SK-N-SH (cell line): ENCODE results near the gene POLD2. TPM values are rescaled to one million over a fixed set of nuclear protein-coding genes. Genes with fewer than 3 reads are reported as not detected.

Source experiments
- CTCF ChIA-PET: fragments of 300-600, 350-600 bp; formaldehyde crosslinking; extraction: SDS; loops from one replicate; lab custom pipeline; 2021; lab: Yijun Ruan, JAX
- POLR2A ChIA-PET: fragments of 350-600 bp; sonication (Branson Sonifier 250); formaldehyde crosslinking; extraction: SDS; loops from one replicate; lab custom pipeline; 2020; ENCODE audit warnings: antibody characterized with exemption, inconsistent platforms; lab: Yijun Ruan, JAX
- DNase-seq: peaks from one replicate; pipeline ENCODE4 v3.0.0; 2012
- H2AFZ ChIP-seq: fragments of 200-600 bp; sonication (generic); 2 replicates; pipeline ENCODE4 v1.8.1; 2016; ENCODE audit warnings: antibody characterized with exemption, mild to moderate bottlenecking, low read depth
- H3F3A ChIP-seq: fragments of 200-600 bp; sonication (generic); replicated peaks from 2 replicates; pipeline ENCODE3; 2016; ENCODE audit warnings: antibody characterized with exemption, mild to moderate bottlenecking; ENCODE audit not compliant: insufficient read depth
- H3K27ac ChIP-seq, 2 experiments: fragments of 200-500 bp in 1 of 2; fragments of 200-600 bp in 1 of 2; sonication (Bioruptor generic) in 1 of 2; sonication (generic), shearing (Covaris generic) in 1 of 2; 2 replicates each; pipeline versions ENCODE4 v1.5.1 to v1.6.1; 2014 to 2016; ENCODE audit warnings: low read depth in 2 of 2, inconsistent platforms in 1 of 2, low read length in 1 of 2, mild to moderate bottlenecking in 1 of 2, mixed read lengths in 1 of 2
- H3K27me3 ChIP-seq: fragments of 200-600 bp; sonication (generic), shearing (Covaris generic); 2 replicates; pipeline ENCODE4 v1.6.1; 2016; ENCODE audit warnings: mixed run types; ENCODE audit not compliant: insufficient read depth
- H3K36me3 ChIP-seq, 2 experiments: fragments of 200-500 bp in 1 of 2; fragments of 200-600 bp in 1 of 2; sonication (Bioruptor generic) in 1 of 2; sonication (generic) in 1 of 2; replicated peaks in 1 of 2; 2 replicates each; pipeline versions ENCODE3 to v1.5.1; 2014 to 2016; ENCODE audit warnings: low read length in 1 of 2, mild to moderate bottlenecking in 1 of 2; ENCODE audit not compliant: insufficient read depth in 2 of 2, control insufficient read depth in 1 of 2
- H3K4me1 ChIP-seq, 2 experiments: fragments of 200-500 bp in 1 of 2; fragments of 200-600 bp in 1 of 2; sonication (Bioruptor generic) in 1 of 2; sonication (generic), shearing (Covaris generic) in 1 of 2; 2 replicates each; pipeline versions ENCODE4 v1.5.1 to v1.6.1; 2014 to 2016; ENCODE audit warnings: low read depth in 1 of 2, low read length in 1 of 2, mixed run types in 1 of 2; ENCODE audit not compliant: insufficient read depth in 2 of 2, control insufficient read depth in 1 of 2
- H3K4me2 ChIP-seq: fragments of 200-600 bp; sonication (generic), shearing (Covaris generic); 2 replicates; pipeline ENCODE4 v1.6.1; 2017; ENCODE audit warnings: mixed run types
- H3K4me3 ChIP-seq, 2 experiments: fragments of 200-500 bp in 1 of 2; fragments of 200-600 bp in 1 of 2; sonication (Bioruptor generic) in 1 of 2; sonication (generic), shearing (Covaris generic) in 1 of 2; 2 replicates each; pipeline versions ENCODE4 v1.5.1 to v1.8.1; 2014 to 2016; ENCODE audit warnings: low read depth in 2 of 2, inconsistent platforms in 1 of 2, low read length in 1 of 2, mild to moderate bottlenecking in 1 of 2, mixed read lengths in 1 of 2, moderate library complexity in 1 of 2
- H3K79me2 ChIP-seq: fragments of 200-600 bp; sonication (generic); 2 replicates; pipeline ENCODE4 v1.8.1; 2017; ENCODE audit warnings: mild to moderate bottlenecking; ENCODE audit not compliant: insufficient read depth
- H3K9ac ChIP-seq: fragments of 200-600 bp; sonication (generic); 2 replicates; pipeline ENCODE4 v1.6.1; 2017; ENCODE audit warnings: mixed run types
- H3K9me2 ChIP-seq: fragments of 200-600 bp; sonication (generic); 2 replicates; pipeline ENCODE4 v1.6.1; 2017; ENCODE audit warnings: mixed run types
- H3K9me3 ChIP-seq: fragments of 200-600 bp; sonication (generic); 2 replicates; pipeline ENCODE4 v1.6.1; 2017; ENCODE audit warnings: mixed run types, mild to moderate bottlenecking, moderate library complexity
- H4K20me1 ChIP-seq: fragments of 200-600 bp; sonication (generic); 2 replicates; pipeline ENCODE4 v1.6.1; 2017; ENCODE audit warnings: mild to moderate bottlenecking, mixed run types; ENCODE audit not compliant: insufficient read depth
- CHD2 ChIP-seq: fragments of 150-350 bp; IDR thresholded peaks from 2 replicates; pipeline ENCODE4 v1.6.1; 2018; ENCODE audit warnings: low read length; ENCODE audit not compliant: partially characterized antibody
- FOSL2 ChIP-seq: IDR thresholded peaks from 2 replicates; pipeline ENCODE4 v1.4.0; 2012; ENCODE audit warnings: low read depth, mild to moderate bottlenecking, moderate library complexity, borderline replicate concordance
- FOXJ3 ChIP-seq: sonication (generic); formaldehyde crosslinking; IDR thresholded peaks from 2 replicates; pipeline ENCODE4 v1.5.1; 2020; ENCODE audit warnings: mild to moderate bottlenecking, missing genetic modification reagents
- FOXM1 ChIP-seq: IDR thresholded peaks from 2 replicates; pipeline ENCODE4 v1.4.0; 2012; ENCODE audit warnings: low read depth, mild to moderate bottlenecking
- GATA2 ChIP-seq: sonication (generic); formaldehyde crosslinking; IDR thresholded peaks from 2 replicates; pipeline ENCODE4 v1.5.0; 2020; ENCODE audit warnings: mild to moderate bottlenecking, missing genetic modification reagents
- MAX ChIP-seq: IDR thresholded peaks from 2 replicates; pipeline ENCODE4 v1.4.0; 2012; ENCODE audit warnings: low read depth
- MXI1 ChIP-seq: IDR thresholded peaks from 2 replicates; pipeline ENCODE4 v1.6.1; 2012; ENCODE audit warnings: mild to moderate bottlenecking, low read depth, low read length, improper control_type of control experiment
- NRF1 ChIP-seq: IDR thresholded peaks from 2 replicates; pipeline ENCODE4 v1.6.1; 2012; ENCODE audit warnings: low read depth, mild to moderate bottlenecking, low read length
- POLR2AphosphoS5 ChIP-seq: IDR thresholded peaks from 2 replicates; pipeline ENCODE4 v1.6.1; 2012; ENCODE audit warnings: low read depth, low read length
- TAF1 ChIP-seq: IDR thresholded peaks from 2 replicates; pipeline ENCODE4 v1.6.1; 2012; ENCODE audit warnings: low read depth, mild to moderate bottlenecking, low read length, moderate library complexity, borderline replicate concordance
- TEAD4 ChIP-seq: IDR thresholded peaks from 2 replicates; pipeline ENCODE4 v1.4.0; 2012; ENCODE audit warnings: mild to moderate bottlenecking, borderline replicate concordance; ENCODE audit not compliant: insufficient read depth
- WGBS: methylation state at CpG from one replicate; pipeline ENCODE4 v1.1.6; 2017; ENCODE audit warnings: low lambda C conversion rate; 5-methylcytosine and 5-hydroxymethylcytosine counted together
- polyA plus RNA-seq, 3 experiments: library from polyadenylated mRNA; depleted of rRNA; stranded (reverse); fragments of >200 nt; gene quantifications; 2 replicates each; pipeline ENCODE4 v1.2.3, GENCODE V29; 2012
- TF ChIP-seq, protein P1 (sequence below): IDR thresholded peaks from 2 replicates; pipeline ENCODE4; 2012

POLD2 gene
- polyA plus RNA-seq, 1 of the 3 experiments (the other 2 are of a cell fraction), result 194 TPM

- Histone ChIP-seq H2AFZ (no peak overlapping the region), H4K20me1 (no peaks in the 10 kb centered on the region), H3F3A (peaks cover 28% of the 10 kb centered on the region), H3K4me3 (peak overlapping the region; percentile 51 to 66), H3K79me2 (peaks cover 41% of the 10 kb centered on the region)
- no peak for TF ChIP-seq FOXJ3 (CRISPR knock-in tag)
- no peak for TF ChIP-seq TEAD4
- TF ChIP-seq GATA2 (CRISPR knock-in tag), result no peak
- TF ChIP-seq MXI1, result no peak
- TF ChIP-seq POLR2AphosphoS5, result no peak
- no peak for TF ChIP-seq CHD2
- no peak for TF ChIP-seq TAF1
- TF ChIP-seq, all 33 proteins: peak for 0
- POLR2A ChIA-PET, result interaction anchor here (1.2 to 2.2 kb wide), 4 partner anchors 10 to 40 kb away, joined by 4 to 9 read pairs (median 4); partner anchors contain the start of genes PGAM2 and POLD2
- Histone ChIP-seq H3K9me2 (no peaks in the 10 kb centered on the region), H3K27me3 (no peaks in the 10 kb centered on the region), H3K4me1 (peaks cover 29 to 31% of the 10 kb centered on the region in 2 experiments; a peak in 2 of 4 replicates), H3K36me3 (peaks cover 15 to 44% of the 10 kb centered on the region in 2 experiments), H3K9me3 (no peaks in the 10 kb centered on the region), H3K4me2 (peak overlapping the region; percentile 76), H3K9ac (peak overlapping the region; percentile 80), H3K27ac (peak overlapping the region; percentile 1 to 67; a peak in 3 of 4 replicates)
- WGBS, result 86% methylated on average over 2 of the region's 2 CpGs
- CTCF ChIA-PET, result interaction anchor here (0.6 to 2.8 kb wide), 5 partner anchors 9 to 56 kb away, joined by 3 to 12 read pairs (median 5); partner anchors contain the start of gene POLD2
- peak; percentile 37 for DNase-seq
These were observed 17.5 kb downstream of the POLD2 start for GRCh38 chr7:44105832-44106231.

- DNase-seq, result peak; percentile 80
- CTCF ChIA-PET, result interaction anchor here (0.7 to 2.8 kb wide), 7 partner anchors 10 to 91 kb away, joined by 3 to 12 read pairs (median 3); partner anchors contain the start of gene POLD2
- peaks cover 36% of the 10 kb centered on the region for H3F3A ChIP-seq
- H3K9me2 ChIP-seq, result no peaks in the 10 kb centered on the region
- peaks cover 41% of the 10 kb centered on the region for H3K79me2 ChIP-seq
- peaks cover 29 to 36% of the 10 kb centered on the region in 2 experiments; a peak in 2 of 4 replicates for H3K4me1 ChIP-seq
- H3K27ac ChIP-seq, result peak overlapping the region; percentile 43 to 67
- H3K36me3 ChIP-seq, result peaks cover 8 to 38% of the 10 kb centered on the region in 2 experiments
- POLR2A ChIA-PET, result interaction anchor here (1.2 to 2.2 kb wide), 4 partner anchors 11 to 39 kb away, joined by 4 to 9 read pairs (median 4); partner anchors contain the start of genes PGAM2 and POLD2
- no peaks in the 10 kb centered on the region for H4K20me1 ChIP-seq
- TF ChIP-seq MAX (peak; percentile 37; the same call in 1 of the 2 replicates), FOSL2 (peak; percentile 18; the same call in 1 of the 2 replicates), FOXM1 (no peak), NRF1 (no peak)
- TF ChIP-seq, protein P1, sequence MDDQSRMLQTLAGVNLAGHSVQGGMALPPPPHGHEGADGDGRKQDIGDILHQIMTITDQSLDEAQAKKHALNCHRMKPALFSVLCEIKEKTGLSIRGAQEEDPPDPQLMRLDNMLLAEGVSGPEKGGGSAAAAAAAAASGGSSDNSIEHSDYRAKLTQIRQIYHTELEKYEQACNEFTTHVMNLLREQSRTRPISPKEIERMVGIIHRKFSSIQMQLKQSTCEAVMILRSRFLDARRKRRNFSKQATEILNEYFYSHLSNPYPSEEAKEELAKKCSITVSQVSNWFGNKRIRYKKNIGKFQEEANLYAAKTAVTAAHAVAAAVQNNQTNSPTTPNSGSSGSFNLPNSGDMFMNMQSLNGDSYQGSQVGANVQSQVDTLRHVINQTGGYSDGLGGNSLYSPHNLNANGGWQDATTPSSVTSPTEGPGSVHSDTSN, result 0 out of 2 replicates have a peak, but pooled peaks have one; percentile 18
- no peaks in the 10 kb centered on the region for H3K9me3 ChIP-seq
- H2AFZ ChIP-seq, result peak overlapping the region; percentile 68; the same call in 1 of the 2 replicates
- H3K27me3 ChIP-seq, result no peaks in the 10 kb centered on the region
- H3K4me2 ChIP-seq, result peak overlapping the region; percentile 76
- 49% methylated on average over 17 of the region's 28 CpGs for WGBS
- H3K9ac ChIP-seq, result peak overlapping the region; percentile 80
- peak overlapping the region; percentile 51 to 66 for H3K4me3 ChIP-seq
These were observed 18.2 kb downstream of the POLD2 start for GRCh38 chr7:44104860-44105771.
